HG03108 (cell line): ENCODE results near the gene SMAD3.
"Not testable (repeated sequence)": the region's sequence is repeated elsewhere in the genome, so short reads cannot be mapped to it uniquely, and the experiment has no call there.

Experiments
- ATAC-seq: cut with Tn5 transposase; IDR thresholded peaks from one replicate; pipeline ENCODE4 v1.9.1; 2021; ENCODE audit warnings: moderate library complexity; ENCODE audit not compliant: unreplicated experiment

Gene SMAD3

DNA sequence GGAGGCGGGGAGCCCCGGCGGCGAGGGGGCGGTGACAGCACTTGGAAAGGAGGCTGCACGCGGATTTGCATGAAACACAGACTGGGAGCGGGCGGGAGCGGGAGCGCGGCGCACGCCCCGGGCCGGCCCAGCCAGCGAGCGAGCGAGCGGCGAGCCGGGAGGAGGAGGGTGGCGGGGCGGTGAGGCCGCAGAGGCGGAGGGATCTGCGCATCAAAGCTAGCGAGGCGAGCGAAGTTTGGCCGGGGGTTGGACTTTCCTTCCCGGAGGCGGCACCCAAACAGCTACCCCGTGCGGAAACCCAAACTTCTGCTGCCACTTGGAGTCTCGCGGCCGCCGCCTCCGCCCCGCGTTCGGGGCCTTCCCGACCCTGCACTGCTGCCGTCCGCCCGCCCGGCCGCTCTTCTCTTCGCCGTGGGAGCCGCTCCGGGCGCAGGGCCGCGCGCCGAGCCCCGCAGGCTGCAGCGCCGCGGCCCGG lies at the start of gene SMAD3:
Gene SMAD3 (plus strand): TSS at position 72 of the 475 bp plus-strand sequence. CDS start 553 bp downstream, outside the sequence.
- ATAC-seq: no peak

DNA sequence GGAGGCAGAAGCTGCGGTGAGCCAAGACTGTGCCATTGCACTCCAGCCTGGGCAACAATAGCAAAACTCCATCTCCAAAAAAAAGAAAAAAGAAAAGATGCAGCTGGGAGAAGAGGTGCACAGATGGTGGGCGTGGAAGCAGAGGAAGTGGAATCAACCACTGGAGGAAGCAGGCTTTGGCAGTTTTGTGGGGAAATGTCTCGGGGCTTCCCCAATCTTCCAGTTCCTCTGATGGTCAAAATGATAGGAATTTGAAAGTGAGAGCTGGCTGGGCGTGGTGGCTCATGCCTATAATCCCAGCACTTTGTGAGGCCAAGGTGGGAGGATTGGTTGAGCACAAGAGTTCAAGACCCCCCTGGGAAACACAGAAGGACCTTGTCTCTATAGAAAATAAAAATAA lies 48.1 kb upstream of the SMAD3 start:
- no peak for ATAC-seq

DNA sequence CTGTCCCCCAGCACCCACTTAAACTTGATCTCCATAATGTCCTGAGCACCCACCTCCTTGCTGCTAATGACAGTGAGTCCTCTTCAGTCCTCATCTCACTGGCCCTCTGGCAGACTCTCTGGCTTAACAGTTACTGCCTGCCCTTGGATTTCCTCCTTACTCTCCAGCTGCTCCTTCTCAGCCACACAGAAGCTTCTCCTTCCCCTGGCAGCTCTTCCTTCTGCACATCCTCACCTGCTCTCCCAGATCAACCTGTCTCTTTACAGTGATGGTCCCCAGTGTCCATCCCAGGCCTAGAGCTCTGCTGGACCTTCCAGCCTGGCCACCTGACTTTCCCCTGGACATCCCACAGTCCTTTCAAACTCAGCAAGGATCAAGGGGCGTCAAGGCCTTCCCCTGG lies 47.4 kb upstream of the SMAD3 start:
- no peak for ATAC-seq

DNA sequence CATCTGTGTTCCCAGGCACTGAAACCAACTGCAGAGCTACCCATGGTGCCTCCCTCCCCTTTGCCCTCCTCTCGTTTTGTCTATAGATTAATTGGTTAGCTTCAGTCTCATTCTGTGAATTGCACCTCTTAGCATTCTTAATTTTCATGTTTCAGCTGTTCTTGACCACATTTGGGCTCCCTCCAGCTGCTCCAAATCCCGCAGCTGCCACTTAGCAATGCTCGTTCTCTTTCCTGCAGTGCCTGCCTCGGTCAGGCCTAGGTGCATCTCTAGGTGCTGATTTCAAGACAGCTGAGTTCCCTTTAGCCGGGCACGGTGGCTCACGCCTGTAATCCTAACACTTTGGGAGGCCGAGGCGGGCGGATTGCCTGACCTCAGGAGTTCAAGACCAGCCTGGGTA lies 47.0 kb upstream of the SMAD3 start:
- no peak for ATAC-seq

DNA sequence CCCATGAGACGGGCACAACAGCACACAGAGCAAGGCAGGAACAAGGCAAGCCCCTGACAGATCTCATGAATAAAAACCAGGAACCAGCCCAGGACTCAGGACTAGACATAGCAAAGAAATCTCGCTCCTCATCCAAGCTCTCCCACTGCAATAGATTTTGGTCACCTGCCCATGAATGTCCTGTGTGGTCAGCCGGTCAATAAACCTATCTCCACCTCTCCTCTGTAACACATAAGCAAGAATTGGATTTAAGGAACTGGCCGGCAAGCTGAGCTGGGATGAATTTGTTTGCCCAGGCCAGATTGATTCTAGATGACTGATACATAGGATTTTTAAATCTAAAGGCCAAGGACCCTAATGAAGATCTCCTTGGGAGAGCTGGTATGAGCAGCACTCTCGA lies 46.3 kb upstream of the SMAD3 start:
- ATAC-seq: no peak

DNA sequence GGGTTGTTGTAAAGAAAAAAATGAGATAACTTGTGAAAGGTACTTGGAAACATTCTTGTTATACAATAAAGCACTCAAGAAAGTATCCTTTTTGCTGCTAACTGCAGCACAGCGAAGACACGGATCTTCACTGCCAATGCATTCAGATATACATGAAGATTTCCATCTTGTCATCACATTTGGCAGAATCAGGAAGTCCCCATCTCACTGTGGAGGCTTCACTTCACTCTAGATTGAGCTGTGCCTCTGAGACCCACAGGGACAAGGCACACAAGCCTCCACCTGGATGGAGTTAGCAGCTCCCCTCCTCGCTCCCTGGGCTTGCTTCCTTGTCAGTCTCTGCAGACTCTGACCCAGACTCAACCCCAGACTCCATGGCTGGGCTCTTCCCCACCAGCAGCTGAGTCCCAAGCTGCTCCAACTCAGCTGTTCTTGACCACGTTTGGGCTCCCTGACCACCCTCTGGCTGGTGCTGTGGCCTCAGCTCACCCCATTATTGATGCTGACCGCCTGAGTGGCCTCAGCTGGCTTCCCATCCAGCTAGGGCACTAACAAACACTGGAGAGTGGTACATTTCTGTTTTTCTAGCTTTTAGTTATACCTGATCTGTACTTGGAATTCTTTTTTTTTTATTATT lies 45.4 kb upstream of the SMAD3 start:
- no peak for ATAC-seq

DNA sequence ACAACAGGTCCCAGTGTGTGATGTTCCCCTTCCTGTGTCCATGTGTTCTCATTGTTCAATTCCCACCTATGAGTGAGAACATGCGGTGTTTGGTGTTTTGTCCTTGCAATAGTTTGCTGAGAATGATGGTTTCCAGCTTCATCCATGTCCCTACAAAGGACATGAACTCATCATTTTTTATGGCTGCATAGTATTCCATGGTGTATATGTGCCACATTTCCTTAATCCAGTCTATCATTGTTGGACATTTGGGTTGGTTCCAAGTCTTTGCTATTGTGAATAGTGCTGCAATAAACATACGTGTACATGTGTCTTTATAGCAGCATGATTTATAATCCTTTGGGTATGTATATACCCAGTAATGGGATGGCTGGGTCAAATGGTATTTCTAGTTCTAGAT lies 44.7 kb upstream of the SMAD3 start:
- ATAC-seq: not testable (repeated sequence)

DNA sequence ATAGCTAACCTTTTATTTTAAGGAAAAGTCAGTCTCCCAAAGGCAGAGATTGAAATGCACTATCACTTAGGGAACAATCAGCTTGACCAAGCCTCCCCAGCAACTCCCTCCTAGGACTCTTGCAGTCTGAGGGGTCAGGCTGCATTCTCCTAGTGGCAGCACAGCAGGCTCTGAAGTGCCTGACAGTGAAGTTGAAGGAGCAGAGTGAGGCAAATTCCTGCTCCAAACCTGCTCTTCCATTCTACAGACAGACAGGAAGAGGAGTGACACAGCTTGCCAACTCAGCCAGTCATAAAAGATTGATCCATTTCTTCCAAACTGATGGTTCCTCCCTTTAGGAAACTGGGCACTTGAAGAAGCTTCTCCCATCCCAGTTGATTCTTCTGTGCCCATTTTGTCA lies 43.9 kb upstream of the SMAD3 start:
- ATAC-seq: no peak

DNA sequence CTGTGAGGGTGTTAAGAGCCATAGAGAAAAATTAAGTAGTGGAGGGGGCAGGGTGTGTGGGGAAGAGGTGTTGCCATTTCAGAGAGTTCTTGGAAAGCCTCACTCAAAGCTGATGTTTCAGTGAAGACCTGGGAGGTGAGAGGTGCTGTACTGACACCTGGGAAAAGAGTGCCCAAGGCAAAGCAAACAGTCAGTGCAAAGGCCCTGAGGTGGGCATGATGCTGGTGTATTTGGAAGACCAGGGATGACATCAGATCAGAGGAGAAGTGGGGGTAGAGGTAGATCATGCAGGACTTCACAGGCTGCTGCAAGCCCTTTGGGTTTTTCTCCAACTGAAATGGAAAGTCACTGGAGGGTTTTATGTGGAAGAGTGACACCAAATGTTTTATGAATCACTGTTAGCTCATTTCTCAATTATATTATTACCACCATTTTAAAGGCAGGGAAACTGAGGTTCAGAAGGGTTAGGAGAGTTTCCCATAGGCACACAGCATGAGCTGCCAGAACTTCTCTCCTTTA lies 42.8 kb upstream of the SMAD3 start:
- no peak for ATAC-seq

DNA sequence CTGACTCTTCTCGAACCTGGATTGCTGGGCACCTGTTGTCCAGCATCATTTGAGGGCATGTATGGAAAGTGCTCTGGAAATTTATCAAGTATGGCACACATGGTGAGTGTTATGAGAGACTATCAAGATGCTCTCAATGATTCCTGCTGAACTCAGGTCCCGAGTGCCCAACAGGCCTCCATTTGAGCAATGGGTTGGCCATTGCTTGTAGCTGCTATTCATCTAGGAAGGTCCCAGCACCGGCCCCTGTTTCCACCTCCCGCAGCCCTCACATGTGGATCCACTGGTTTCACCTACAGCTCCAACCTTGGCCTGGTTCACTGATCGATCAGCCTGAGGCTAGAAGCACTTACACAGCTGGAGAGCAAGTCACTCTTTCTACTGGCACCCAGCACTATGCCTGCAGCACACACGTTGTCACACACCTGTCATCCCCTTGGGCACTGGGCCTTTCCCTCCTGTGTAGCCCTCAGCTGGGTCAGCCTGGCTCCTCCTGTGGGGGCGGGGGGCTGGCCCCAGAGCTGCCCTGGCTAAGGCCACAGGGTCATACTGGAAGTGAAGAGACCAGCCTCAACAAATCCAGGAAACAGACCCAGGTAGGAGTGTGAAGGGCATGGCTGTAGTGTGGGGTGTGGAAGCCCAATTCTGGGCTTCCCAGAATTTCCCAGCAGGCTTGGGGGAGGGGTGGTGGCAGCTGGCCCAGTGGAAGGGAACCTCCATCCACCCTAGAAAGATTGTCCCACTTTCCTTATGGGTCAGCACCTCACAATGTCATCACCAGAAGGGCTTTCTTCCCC lies 41.7 kb upstream of the SMAD3 start:
- no peak for ATAC-seq

DNA sequence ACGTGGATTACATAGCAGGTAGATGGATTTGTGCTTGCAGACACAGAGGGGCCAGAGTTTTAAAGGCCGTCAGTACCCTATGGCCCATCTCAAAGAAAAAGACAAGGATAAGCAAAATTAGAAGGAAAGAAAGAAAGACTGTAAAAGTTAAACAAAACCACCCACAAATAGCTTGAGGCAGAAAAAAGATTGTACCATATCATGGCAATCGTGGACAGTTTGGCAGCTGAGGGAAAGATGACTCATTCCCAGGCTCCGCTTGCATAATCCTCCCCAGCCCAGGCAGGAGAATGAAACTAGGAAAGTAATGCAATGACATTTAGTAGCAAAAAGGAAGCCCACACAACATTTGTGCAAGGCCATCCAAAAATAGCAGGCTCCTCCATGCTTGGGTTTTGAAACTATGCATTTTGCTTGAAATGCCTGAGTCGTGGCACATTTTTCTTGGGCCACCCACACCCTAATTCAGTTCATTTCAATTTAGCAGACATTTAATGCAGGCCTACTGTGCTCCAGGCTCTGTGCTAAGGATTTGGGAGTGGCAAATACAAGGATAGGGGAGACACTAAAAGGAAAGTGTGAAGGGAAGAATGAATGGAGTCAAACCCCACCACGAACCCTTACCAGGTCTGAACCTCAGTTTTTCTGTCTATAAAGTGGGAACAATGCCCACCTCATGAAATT lies 40.9 kb upstream of the SMAD3 start:
- no peak for ATAC-seq

DNA sequence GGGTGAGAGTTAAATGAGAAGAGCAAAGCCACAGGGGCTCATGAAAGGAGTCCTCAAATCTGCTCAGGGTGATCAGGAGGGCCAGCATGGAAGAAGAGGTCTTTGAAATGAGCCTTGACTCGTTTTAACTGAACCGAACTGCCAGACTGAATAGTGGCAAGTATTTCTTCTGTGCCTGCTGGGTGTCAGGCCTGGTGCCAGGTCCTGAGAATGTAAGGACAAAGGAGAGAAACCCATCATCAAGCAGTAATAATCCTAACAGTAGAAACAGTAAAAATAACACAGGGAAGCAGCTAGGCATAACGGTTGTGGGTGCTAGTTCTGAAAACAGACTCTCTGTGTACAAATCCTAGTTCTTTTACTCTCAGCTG lies 40.4 kb upstream of the SMAD3 start:
- no peak for ATAC-seq

DNA sequence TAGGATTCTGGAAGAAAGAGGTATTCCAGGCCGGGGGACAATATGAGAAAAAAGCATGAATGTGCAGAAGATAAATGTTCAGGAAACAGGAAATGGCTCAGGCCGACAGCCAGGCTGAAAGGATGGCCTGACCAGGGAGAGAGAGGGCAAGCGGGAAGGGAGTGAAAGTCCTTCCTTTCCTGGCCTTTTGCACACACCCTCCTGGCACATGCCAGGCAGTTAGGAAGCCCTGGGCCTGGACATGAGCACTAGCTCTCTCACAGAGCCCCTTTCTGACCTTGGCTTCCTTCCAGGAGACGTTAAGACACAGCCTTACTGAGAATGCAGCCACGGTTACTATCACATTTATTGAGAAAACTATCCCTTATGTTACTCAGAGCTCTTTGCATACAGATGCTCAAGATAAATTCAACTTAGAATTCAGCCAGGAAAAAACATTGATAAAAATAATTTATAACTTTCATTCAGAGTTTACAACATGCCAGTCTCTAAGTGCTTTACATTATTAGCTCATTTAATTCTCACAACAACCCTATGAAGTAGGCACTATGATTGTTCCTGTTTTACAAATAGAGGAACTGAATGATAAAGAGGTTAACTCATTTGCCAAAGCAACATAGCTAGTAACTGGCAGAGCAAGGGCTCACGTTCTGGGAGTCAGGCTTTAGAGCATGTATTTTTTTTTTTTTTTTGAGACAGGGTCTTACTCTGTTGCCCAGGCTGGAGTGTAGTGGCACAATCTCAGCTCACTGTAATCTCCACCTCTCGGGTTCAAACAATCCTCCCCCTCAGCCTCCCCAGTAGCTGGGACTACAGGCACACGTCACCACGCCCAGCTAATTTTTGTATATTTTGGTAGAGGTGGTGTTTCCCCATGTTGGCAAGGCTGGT lies 39.4 kb upstream of the SMAD3 start:
- ATAC-seq: no peak

DNA sequence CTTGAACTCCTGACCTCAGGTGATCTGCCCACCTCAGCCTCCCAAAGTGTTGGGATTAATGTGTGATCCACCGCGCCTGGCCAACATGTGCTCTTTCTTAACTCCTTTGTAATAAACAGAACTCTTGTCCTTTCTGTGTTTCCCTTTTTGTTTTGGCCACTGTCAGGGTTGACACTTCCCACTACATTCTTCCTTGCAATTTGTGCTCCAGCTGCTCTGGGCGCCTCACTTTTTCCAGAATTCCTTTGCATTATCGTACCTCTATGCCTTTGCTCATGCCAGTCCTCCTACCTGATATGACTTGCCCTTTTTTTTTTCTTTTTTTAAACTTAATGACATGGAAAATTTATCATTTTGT lies 38.8 kb upstream of the SMAD3 start:
- no peak for ATAC-seq

DNA sequence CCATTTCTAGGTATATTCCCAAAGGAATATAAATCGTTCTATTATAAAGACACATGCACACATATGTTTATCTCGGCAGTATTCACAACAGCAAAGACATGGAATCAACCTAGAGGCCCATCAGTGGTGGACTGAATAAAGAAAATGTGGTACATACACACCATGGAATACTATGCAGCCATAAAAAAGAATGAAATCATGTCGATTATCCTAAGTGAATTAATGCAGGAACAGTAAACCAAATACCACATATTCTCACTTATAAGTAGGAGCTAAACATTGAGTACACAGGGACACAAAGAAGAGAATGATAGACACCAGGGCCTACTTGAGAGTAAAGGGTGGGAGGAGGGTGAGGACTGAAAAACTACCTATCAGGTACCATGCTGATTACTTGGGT lies 37.0 kb upstream of the SMAD3 start:
- not testable (repeated sequence) for ATAC-seq

DNA sequence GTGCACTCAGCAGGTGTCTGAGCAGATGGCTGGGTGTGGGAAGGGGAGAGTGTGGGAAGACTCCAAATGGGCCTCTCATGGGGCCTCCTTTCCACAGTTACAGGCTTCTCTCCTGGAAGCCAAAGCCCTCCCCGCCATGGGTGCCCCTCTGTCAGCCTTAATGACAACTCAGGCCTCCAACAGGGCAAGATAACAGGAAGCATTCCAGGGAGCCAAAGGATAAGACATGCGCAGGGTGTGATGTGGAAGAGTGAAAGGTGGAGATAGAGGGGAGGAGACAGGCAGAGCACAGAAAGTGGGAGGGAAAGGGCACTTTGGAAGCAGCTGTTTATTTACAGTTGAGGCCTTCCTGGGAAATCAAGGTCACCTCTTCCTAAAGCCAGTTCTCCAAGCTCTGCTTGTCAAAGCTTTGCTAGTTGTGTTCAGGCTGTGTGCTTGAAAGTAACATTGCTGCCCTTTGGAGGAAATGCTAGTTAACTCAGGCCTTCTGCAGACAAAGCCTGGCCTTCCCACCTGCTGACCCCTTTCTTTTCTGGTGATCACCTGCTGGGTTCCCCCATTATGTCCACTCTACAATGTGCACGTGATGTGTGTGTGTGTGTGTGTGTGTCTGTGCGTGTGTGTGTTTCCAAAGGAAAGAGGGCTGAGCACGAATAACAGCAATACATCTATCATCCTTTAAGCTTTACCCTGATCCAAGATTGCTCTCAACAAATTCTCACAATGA lies 35.2 kb upstream of the SMAD3 start:
- no peak for ATAC-seq

DNA sequence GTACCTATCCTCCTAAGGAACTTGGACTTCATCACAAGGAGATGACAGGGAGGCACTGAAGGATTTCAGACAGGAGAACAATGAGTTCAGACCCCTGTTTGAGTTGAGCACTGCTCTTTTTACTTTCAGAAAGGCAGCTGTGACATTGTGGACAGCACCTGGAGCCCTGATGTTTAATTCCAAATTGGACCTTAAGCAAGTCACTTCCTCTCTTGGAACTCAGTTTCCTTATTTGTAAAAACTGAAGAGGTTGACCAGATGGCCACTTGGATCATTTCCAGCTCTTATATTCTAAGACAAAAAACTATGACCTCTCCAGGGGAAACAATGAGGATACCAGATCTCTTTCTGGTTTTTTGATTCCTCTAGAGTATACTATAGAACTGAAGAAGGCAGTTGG lies 34.1 kb upstream of the SMAD3 start:
- ATAC-seq: no peak

DNA sequence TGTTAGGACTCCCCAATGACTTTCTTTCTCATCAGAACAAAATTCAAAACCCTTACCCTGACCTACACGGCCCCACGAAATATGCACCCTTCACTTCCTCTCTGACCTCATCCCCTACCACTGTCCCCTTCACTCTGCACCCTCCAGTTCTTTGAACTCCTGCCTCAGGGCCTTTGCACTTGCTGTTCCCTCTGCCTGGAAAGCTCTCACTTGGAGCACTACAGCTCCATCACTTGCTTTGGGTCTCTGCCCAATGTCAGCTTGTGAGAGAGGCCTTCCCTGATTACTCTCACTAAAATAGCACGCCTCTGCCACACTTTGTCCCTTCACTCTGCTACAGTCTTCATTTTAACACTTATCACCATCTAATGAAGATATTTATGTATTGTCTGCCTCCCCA lies 32.8 kb upstream of the SMAD3 start:
- ATAC-seq: no peak

DNA sequence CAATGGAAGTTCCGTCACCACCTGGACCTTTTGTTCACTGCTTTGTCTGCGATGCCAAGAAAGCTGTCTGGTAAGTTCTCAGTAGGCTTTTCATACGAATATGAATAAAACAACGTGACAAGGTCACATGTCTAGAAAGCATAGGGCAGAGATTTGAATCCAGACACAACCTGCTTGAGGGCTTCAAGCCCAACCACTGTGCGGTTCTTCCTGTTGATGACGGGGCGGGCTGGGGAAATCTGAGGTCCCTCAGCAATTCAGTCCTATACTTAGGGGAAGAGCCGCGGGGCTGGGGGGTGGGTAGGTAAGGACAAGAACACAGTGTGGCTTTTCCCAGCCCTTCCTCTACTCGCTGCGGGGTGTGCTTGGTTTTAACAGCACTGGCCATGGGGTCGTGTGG lies 32.4 kb upstream of the SMAD3 start:
- no peak for ATAC-seq

DNA sequence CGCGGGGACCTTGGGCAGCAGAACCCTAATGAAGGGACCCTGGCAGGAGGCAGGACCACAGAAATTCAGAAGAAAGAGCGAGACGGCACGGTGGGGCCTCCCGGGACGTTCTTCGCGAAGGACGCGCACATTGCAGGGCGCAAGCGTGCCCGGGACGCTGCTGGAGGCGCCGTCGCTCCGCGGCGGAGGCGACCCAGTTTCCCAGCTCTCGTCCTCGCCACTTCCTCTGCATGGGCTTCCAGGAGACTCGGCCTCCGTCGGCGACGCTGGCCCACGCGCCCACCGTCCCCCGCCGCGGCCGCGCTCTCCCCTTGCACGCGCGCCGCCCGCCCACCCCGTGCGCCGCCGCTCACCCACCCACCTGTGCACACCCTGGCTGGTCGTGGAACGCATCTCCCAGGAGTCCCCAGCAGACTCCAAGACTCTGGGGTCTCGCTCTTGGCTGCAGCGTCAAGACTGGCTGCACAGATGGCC lies 31.8 kb upstream of the SMAD3 start:
- ATAC-seq: no peak
